AG10803 (cell line): Measurements from ENCODE around the gene USP48.
"Not testable (repeated sequence)": the region's sequence is repeated elsewhere in the genome, so short reads cannot be mapped to it uniquely, and the experiment has no call there.

Experiments
- DNase-seq: peaks from one replicate; pipeline ENCODE4 v3.0.0; 2010; ENCODE audit warnings: low read depth
- H3K4me3 ChIP-seq: 2 replicates; pipeline ENCODE4 v1.5.1; 2011; ENCODE audit warnings: mild to moderate bottlenecking, low read length, control low read depth
- CTCF ChIP-seq: conservative IDR thresholded peaks from 2 replicates; pipeline ENCODE4 v1.5.1; 2011; ENCODE audit warnings: mild to moderate bottlenecking, low read length, control low read depth, inconsistent platforms

Gene USP48

GRCh38 chr1:21634806-21635535 lies 148.0 kb downstream of the USP48 start:
- H3K4me3 ChIP-seq = no peak overlapping the region
- DNase-seq = no peak
- TF ChIP-seq CTCF = no peak

GRCh38 chr1:21633992-21634805 lies 148.8 kb downstream of the USP48 start:
- no peak overlapping the region for H3K4me3 ChIP-seq
- TF ChIP-seq CTCF = no peak
- DNase-seq = no peak

- no peak overlapping the region for H3K4me3 ChIP-seq
- no peak for DNase-seq
- no peak for TF ChIP-seq CTCF
Measured at GRCh38 chr1:21633141-21633755, 149.7 kb downstream of the USP48 start.

- no peak for TF ChIP-seq CTCF
- no peak for DNase-seq
- H3K4me3 ChIP-seq = no peak overlapping the region
Measured at GRCh38 chr1:21631944-21632887, 150.7 kb downstream of the USP48 start.

GRCh38 chr1:21631590-21631943 lies 151.4 kb downstream of the USP48 start:
- DNase-seq, H3K4me3 ChIP-seq: not testable (repeated sequence)

GRCh38 chr1:21630571-21631343 lies 152.2 kb downstream of the USP48 start:
- no peak for TF ChIP-seq CTCF
- no peak overlapping the region for H3K4me3 ChIP-seq
- DNase-seq = peak; percentile 8
